Kidney tubule cell (primary cell): Measurements from ENCODE around the gene EEF1E1.

Source experiments
- DNase-seq: peaks from one replicate; pipeline ENCODE4 v3.0.0-alpha.2; 2018; ENCODE audit warnings: low spot score

Gene EEF1E1

DNA sequence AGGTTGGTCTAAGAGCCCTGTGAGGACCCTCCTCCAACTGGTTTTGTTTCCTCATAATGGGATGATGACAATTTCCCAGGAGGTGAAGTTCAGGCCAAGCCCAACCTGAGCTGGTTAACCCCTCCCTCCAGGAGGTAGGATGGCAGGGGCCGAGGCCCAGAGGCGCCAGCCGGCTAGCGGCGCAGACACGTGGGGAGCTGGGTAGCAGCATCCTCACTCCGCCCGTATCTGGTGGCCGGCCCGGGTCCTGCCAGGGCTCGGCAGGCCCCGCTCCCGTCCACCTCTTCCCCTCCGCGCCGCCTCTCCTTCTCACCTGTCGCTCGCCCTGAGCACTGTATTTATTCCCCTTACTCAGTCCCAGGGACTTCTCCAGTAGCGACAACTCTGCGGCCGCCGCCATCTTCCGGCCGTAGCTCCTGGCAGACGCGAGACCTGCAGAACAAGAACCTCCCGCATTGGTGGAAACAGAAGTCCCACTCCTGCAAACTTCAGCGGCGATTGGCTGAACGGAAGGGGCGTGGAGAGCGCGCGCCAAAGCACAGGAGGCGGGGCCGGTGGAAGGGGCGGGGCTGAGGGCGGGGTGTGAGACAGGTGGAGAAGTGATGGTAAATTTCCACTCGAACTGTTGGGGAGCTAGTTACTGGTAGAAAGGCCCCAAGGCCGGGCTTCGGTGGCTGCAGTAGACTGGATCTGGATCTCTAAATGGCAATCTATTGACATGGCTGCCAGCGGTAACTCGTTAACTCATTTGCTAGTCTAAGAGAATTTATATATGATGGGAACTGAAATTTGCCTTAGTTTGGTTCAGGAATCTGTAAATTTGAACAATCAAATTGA lies at the start of gene EEF1E1:
TSS of gene EEF1E1 (minus strand) at position 427 of the 837 bp plus-strand sequence. CDS start at position 400, 27 bp downstream.
- peak; percentile 96 for DNase-seq

DNA sequence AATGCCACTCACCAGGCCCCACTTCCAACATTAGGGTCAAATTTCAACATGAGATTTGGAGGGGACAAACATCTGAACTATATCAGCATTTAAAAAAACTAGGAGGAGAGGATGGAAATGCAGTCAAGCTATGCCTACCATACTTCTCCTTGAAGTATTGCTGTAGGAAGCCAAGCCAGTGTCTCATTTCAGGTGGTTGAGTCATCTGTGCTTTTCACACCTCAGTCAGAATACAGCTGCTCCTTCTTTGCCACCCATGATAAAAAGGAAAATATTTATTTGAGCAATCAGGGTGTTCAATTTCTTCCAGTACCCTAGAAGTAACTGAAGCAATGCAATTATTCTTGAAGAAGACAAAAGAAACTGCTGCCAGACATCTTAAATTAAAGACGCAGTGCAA lies 47.0 kb upstream of the EEF1E1 start:
- DNase-seq: no peak

DNA sequence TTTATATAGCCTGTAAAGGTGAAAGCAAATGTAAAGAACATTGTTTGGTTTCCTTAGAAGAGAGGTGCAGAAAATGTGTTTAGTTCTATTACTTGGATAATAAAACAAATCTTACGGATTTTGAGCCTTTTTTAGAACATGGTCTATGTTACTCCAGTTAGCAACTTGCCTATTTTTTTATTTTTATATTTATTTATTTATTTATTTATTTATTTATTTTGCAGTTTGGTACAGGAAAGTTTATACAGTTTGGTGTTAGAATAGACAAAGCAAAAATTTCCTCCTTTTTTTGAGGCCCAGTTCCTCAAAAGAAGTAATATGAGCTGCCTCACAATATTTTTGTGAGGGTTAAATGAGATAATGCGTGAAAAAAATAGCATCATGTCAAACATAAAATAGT lies 41.6 kb upstream of the EEF1E1 start:
- DNase-seq: no peak

DNA sequence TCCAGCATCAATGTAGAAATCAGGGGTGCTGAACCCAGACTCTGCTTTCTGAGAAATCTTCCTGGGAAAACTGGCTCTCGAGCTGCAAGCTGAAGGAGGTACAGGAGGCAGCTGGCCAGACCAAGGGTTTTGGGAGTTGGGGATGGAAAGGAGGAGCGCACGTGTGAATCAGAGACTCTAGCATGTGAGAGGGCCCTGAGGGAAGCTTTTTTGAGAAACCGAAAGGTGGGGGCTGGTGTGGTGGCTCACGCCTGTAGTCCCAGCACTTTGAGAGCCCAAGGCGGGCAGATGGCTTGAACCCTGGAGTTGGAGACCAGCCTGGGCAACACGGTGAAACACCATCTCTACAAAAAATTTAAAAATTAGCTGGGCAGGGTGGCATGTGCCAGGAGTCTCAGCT lies 37.1 kb upstream of the EEF1E1 start:
- no peak for DNase-seq

DNA sequence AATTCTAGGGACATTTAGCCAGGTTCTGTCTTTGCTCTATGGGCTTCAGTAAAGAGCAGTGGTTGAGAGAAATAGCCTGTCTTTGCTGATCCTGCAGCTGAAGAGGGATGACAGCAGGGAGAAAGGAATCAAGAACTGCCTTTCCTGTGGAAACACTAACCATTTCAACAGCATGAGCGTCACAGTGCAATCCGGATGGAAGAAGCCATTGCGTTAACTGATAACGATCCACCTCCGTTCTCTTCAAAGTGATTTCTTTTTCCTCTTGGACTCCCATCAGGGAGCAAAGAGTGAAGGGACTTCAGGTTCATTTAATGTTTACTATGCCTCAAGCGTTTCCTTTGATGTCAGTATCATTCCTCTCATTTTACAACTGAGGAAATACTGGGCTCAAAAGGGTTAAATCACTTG lies 35.2 kb upstream of the EEF1E1 start:
- DNase-seq: no peak

DNA sequence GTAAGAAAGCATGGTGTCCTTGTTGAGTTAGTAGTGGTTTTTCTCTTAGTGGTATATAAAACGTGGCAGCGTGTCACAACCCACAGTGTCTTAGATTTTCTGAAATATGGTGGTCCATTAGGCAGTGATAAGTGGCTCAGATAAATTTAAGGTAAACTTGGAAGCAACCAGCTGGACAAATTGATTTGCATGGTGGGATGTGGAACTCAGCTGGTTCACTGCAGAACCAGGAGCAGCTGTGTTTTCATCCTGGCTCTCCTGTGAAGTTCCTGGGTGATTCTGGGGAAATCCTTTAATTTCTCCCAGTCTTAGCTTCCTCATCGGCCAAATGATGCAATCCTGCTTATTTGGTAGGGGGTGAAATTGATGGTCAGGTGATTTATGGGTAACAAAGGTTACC lies 32.9 kb upstream of the EEF1E1 start:
- DNase-seq: no peak

DNA sequence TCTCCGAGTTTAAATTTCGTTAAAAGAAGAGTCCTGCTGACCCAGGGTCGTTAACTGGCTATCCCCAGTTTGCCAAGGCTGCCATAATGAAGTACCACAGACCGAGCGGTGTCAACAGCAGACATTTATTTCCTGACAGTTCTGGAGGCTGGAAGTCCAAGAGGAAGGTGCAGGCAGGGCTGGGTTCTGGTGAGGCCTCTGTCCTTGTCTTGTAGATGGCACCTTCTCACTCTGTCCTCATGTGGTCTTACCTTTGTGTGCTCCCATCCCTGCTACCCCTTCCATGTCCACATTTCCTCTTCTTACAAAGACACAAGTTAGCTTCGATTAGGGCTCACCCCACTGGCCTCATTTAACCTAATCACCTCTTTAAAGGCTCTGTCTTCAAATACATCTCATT lies 29.8 kb upstream of the EEF1E1 start:
- DNase-seq: no peak

DNA sequence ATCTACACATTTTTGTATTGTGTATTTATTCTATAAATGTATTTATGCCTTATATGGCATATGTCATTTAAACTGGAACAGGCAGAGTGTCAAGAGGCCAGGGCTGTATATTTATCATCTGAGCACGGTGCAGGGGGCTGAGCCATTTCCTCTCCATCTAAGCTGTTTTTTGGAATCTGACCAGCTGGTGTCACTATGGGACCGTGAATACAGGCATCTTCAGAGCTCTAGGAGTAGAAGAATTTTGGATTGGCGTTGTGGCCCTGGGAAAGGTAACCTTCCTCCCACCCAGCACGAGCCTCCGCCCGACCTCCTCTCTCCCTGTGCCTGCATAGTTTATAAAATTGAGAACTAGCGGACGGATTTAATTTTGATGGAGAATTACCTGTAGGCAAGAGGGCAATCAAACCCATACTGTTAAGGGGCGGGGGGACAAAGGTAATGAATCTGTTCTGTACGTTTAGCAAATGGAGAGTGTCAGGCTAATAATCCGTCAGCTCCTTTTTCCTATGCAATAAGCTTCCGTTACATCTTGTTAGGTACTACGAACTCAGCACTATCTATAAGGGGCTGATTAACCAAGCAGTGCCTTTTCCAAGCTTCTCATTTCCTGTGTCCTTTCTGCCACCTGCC lies 29.0 kb upstream of the EEF1E1 start:
- peak; percentile 68 for DNase-seq

DNA sequence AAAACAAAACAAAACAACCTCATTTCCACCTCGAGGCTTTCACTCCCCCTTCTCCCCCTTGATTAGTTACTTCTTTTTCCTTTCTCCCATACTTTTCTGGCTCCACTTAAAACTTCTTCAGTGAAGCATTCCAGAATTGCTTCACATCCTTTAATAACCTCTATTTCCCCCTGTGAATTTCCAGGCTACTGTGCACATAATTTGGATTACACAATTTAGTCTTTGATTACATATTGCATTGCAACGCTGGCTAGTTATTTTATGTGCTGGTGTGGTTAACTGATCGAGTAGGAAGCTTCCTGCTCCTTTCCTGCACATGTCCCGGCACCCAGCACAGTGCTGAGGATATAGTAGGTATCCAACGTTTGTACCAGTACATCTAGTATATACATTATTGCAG lies 28.1 kb upstream of the EEF1E1 start:
- no peak for DNase-seq

DNA sequence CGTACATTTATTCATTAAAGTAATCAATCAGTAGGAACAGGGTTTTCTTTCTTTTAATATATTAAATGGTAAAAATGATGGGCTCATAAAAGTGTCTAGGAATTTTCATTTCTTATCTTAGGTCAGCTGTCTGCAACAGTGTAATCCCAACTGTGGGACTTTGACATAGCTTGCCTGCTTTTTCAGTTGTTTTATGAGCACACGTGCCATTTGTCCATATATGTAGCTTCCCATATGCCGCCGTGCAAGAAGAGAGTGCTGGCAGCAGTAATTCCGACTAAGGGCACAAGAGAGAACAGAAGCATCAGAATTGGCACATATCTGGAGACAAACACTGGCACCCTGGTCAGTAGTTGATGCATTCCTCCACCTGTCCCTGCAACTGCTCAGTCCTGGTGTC lies 20.9 kb upstream of the EEF1E1 start:
- no peak for DNase-seq

DNA sequence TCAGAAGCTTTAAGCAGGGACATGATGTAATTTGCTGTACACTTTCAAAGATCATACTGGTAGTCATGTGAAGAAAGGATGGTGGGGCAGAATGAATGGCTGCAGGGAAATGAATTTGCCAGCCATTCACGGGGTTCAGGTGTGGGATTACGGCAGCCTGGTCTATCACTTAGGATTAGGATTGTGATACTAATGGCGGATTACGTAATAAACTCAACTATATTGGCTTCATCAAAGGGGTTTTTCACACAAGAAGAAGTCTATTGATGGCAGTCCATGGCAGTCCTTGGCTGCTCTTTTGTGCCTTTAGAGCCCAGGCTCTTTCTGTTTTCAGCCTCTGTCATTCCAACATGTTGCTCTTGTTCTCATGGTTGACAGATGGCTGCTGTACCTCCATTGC lies 12.6 kb upstream of the EEF1E1 start:
- DNase-seq: no peak

DNA sequence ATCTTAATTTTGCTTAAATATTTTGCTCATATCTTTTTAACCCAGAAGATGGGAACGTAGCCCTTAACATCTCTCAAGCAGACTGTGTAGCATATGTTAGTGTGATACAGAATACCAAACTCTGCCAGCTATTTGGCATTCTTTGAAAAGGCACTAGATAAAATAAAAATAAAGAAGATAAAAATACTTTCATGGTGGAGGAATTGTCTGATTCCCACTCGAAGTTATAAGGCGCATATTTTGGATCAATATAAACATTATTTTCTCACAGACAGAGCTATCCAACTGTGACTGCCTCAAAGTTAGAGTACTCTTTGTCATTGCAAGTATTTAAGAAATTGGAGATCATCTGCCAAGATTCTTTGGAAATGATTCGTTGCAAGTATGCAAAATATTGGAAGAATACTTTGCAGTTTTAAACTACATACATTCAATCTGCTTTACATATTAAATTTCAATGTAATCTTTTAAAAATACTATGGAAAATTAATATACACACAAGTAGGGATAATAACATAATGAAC lies 10.8 kb upstream of the EEF1E1 start:
- DNase-seq: no peak

DNA sequence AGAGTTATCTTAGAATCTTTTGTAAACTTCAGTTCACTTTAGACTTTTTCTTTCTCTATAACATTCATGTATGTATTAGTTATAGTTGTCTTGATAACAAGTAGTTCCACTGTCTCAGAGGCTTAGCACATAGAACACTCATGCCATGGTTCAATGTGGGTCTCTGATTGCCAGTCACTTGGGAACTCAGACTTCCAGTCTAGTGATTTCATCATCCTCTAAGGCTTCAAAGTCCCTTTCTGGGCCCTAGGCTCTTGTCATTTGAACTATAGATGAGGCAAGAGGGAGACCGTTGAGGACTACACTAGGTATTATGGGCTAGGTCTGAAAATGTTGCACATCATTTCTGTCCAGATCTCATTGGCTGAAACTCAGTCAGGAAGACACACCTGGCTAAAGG lies 8.4 kb upstream of the EEF1E1 start:
- no peak for DNase-seq

DNA sequence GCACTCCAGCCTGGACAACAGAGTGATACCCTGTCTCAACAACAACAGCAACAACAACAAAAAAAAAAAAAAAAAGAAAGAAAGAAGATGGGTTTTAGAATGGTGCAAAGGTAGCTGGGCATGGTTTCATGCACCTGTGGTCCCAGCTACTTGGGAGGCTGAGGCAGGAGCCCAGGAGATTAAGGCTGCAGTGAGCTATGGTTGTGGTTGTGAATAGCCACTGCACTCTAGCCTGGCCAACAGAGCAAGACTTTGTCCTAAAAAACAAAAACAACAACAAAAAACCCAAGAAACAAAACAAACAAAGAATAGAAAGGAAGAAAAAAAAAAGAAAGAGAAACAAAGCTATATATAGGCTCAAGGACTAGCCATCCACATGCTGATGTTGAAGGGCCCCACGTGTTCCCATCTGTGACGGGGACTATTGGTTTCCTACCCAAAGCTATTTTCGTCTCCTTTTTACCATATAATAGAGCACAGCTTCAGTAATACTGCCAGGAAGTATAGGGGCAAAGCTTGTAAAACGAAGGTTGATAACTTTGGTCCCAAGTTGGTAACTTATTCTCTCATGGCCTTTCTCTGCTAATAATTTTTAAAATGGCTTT lies 7.9 kb upstream of the EEF1E1 start:
- DNase-seq: no peak

DNA sequence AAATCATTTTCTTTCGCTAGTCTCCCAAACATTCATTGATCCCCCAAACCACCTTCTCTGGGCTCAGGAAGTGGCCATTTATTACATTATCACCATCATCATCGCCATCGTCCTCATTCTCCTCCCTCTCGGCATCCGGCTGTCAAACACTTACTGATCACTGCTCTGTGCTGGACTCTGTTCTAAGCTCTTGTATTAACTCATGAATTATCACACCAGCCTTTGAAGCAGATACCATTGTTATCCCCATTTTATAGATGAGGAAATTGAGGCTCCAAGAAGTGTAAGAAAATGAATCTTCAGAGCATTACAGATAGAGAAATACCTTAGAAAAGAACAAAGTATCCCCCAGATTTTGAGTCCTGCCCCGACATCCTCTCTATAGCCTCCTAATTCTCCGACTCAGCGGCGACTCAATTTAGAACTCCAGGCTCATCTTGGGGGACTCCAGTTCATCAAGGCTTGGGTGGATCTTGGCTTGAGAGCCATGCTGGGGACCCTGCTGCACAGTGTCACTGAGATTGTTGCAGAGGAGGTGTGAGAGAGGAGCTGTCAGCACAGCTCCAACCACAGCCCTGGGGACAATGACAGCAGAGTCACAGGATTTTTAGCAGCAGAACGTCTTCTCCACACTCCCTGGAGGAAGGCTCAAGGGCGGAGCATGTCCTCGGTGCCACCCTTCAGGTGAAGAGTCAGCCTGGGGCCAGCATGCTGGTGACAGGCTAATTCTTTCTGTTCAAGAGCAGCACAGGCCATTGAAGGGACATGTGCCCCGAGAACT lies 6.6 kb upstream of the EEF1E1 start:
- DNase-seq: no peak

DNA sequence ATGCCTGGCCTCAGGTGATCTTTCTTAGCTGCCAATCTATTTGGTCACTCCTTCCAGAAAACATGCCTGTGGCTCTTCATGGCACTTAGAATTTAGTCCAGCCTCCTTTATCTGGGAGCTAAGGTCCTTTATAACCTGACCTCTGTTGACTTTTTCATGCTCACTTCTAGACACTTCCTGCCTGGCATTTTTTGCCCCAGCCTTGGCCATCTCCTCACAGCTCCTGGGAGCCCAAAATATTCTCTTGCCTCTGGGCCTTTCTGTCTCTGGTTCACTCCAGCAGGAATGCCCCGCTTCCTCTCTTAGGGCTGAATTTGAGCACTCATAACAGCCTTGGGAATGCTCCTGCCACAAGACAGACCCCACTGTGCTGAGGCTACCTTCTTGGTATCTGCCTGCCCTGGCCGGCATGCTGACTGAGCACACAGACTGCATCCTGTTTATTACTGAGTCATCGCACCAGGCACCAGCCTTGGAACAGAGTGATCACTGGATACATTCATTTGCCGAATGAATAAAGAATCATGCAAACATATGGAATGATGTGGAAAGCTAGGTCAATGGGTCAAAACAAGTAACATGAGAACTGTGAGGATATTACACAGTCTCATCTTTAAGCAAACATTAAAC lies 5.8 kb upstream of the EEF1E1 start:
- DNase-seq: peak; percentile 85

DNA sequence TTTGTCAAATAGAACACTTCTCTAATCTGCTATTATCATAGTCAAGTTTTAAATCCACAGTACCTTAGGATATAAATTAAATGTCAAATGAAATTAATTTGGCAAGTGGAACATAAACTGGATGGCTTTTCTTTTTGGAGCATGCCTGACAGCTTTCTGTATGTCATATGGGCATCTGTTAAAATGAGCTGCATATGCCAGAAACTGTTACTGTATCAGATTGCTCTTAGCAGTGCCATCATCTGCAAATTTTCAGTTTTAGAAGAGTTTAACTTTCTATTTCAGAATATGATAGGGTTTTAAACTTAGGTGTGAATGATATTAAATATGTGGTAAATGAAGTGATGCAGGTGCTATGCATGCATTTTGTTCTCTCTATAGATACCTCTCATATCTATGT lies 3.4 kb upstream of the EEF1E1 start:
- no peak for DNase-seq

DNA sequence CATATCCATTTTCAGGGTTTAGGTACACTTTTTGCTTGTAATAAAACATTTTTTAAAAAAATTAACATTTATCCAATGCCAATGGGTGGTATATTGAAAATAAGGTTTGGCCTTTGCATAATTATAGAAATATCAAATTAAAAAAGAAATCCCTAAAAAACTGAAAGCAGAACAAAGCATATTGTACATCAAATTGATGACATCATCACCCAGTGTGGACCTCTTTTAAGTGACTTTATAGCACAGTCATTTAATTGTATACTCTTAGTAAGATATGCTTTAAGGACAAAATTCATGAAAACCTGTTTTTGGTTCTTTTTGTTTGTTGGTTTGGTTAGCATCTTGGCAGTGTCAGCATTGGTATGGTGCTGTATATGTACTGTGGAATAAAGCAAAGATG lies 1.4 kb upstream of the EEF1E1 start:
- DNase-seq: no peak

DNA sequence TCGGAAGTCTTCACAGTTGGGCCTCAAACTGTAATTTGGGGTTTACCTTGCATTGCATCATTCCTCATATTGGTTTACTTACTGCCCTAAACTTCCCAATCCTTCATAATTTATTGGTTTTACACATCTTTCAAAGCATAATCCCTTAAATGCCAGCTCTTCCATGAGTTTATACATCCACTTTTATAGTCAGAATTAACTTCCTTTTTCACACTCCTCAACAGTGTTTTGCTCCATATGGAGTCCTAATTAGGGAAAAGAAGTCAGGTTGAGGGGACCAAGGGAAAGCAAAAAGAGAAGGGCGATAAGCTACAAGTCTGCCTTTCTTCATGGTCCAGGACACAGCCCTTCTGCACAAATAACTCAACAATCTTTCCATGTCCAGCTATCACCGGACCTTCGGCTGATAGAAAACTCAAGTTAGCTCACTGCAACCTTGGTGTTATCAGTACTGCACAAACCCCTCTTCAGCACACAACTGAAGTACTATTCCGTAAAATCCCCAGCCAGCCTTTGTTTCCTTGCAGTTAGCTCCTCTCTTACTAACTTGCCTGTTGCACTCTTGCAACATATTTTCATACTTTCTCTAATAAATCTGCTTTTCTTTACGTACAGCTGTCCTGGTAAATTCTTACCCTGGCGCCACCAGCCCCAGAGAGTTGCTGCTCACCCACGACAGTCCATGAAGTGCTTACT lies 2.0 kb downstream of the EEF1E1 start:
- DNase-seq: no peak

DNA sequence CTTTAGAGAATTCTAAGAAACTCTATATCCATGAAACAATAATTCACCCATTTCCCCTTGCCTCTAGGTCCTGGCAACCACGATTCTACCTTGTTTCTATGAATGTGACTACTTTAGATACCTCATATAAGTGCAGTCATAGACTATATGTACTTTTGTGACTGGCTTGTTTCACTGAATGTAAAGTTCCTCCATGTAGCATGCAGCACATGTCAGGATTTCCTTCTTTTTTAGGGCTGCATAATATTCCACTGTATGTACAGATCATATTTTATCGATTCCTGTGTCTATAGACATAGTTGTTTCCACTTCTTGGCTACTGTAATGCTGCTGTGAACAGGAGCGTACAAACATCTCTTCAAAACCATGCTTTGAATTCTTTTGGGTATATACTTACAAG lies 11.7 kb downstream of the EEF1E1 start:
- DNase-seq: no peak

DNA sequence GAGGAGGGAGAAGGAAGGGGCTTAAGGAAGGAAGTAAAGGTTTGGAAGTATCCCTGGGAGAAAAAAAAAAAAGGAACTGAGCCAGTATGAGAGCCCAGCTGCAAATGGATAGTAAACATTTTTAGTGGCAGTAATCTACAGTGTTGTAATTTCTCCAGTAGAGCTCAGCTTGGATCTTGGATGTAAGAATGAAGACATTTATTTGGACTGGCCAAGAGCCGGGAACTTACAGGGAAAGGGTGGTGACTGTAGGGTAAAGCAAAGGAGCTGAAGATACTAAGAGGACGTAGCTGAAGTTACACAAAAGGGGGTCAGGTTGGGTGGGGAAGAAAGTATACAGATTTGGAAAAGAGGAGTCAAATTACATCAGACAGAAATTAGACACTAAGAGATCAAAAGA lies 13.5 kb downstream of the EEF1E1 start:
- DNase-seq: no peak
